ES-I3 (cell line): ENCODE results near the gene FLAD1.
A peak's percentile ranks its signal among the peaks of the same experiment; 100 is the strongest.

Source experiments
- H3K36me3 ChIP-seq: 2 replicates; pipeline ENCODE4 v1.6.1; 2013; ENCODE audit warnings: mild to moderate bottlenecking, low read length, control low read depth, moderate library complexity; ENCODE audit not compliant: insufficient read depth
- H3K4me1 ChIP-seq: 2 replicates; pipeline ENCODE4 v1.6.1; 2013; ENCODE audit warnings: mild to moderate bottlenecking, control low read depth, low read length; ENCODE audit not compliant: insufficient read depth
- H3K9ac ChIP-seq: 2 replicates; pipeline ENCODE4 v1.6.1; 2013; ENCODE audit warnings: low read depth, mild to moderate bottlenecking, low read length, moderate library complexity
- H3K9me3 ChIP-seq: 2 replicates; pipeline ENCODE4 v1.6.1; 2013; ENCODE audit warnings: mild to moderate bottlenecking, low read length, moderate library complexity; ENCODE audit not compliant: control insufficient read depth, insufficient read depth

The FLAD1 gene

GRCh38 chr1:154998201-154998780 is 15.1 kb downstream of the FLAD1 start:
- H3K4me1 ChIP-seq, result peaks cover 7% of the 10 kb centered on the region; the same call in 1 of the 2 replicates
- H3K36me3 ChIP-seq, result no peaks in the 10 kb centered on the region
- no peaks in the 10 kb centered on the region for H3K9me3 ChIP-seq
- no peak overlapping the region for H3K9ac ChIP-seq

DNA sequence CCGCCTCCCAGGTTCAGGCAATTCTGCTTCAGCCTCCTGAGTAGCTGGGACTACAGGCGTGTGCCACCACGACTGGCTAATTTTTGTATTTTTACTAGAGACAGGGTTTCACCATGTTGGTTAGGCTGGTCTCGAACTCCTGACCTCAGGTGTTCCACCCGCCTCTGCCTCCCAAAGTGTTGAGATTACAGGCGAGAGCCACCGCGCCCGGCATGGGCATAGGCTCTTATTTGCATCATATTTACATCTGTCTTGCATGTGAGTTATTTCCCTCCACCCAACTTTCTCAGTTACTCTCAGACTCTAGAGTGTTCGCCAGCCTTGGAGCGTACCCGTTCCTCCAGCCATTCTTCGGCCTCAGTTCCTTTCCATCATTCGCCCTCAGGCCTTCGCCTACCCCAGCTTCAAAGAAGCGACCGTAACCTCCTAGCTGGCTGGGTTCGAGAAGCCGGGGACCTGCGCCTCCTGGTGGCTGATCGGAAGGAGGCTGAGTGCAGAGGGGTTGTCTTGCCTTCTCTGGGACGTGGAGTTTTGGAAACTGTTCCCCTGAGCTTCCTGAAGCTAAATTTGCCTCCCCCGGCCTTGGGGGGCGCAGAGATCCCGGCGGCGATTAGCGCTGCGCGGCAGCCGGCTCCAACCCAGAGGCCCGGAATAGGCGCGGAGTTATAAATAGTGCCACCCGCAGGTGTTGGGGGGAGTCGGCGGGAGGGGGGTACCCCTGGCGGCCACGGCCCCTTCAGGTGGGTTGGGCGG is 15.8 kb downstream of the FLAD1 start:
- H3K9me3 ChIP-seq, result no peaks in the 10 kb centered on the region
- peak overlapping the region; percentile 48 for H3K9ac ChIP-seq
- H3K4me1 ChIP-seq, result no peaks in the 10 kb centered on the region; the same call in 1 of the 2 replicates
- H3K36me3 ChIP-seq, result no peaks in the 10 kb centered on the region

DNA sequence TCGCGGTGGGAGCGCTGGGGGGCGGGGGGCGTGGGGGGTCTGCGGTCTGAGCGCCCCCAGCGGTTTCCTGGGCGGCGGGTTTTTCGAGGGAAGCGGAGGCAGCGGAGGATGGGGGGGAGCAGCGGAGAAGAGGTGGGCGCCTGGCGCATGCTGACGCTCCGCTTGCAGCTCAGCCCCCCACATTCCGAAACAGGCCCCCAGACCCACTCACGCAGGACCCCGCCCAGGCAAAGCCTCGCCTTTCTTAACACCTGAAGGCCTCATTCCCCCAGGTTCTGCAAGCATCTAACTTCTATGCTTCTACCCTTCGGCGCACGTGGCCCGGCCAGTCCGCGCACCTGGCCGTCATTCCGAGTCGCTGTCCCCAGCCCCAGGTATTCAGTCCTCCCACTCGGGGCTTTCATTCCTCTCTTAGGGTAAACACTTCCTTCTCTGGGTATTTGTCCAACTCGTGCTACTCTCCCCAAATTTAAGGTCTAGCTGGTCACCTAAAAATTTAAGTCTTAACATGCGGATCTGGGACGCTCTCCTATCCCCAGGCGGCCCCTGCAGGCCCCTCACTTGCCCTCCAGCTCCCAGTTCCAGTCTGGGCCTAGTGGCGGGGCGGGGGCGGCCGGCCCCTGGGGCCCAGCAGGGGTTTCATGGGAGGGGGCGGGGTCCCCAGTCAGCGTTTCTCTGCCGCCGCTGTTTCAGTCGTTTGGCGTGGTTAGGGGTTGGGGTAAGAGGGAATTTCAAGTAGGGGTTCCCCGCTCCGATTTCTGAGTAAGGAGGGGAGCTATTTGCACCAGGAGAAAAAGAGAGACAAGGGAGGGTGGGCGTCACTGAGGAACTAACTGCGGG is 16.6 kb downstream of the FLAD1 start:
- H3K9me3 ChIP-seq, result no peaks in the 10 kb centered on the region
- peak overlapping the region; percentile 65 for H3K9ac ChIP-seq
- peaks cover 6% of the 10 kb centered on the region; the same call in 1 of the 2 replicates for H3K4me1 ChIP-seq
- H3K36me3 ChIP-seq, result no peaks in the 10 kb centered on the region

- peak overlapping the region; percentile 89 for H3K9ac ChIP-seq
- H3K9me3 ChIP-seq, result no peaks in the 10 kb centered on the region
- peaks cover 7% of the 10 kb centered on the region; the same call in 1 of the 2 replicates for H3K4me1 ChIP-seq
- H3K36me3 ChIP-seq, result no peaks in the 10 kb centered on the region
Observed at GRCh38 chr1:155000411-155000725, 17.2 kb downstream of the FLAD1 start.

- Histone ChIP-seq H3K36me3 (no peaks in the 10 kb centered on the region), H3K9ac (peak overlapping the region; percentile 89), H3K4me1 (peaks cover 7% of the 10 kb centered on the region; the same call in 1 of the 2 replicates), H3K9me3 (no peaks in the 10 kb centered on the region)
Observed at GRCh38 chr1:155000726-155001424, 17.7 kb downstream of the FLAD1 start.

DNA sequence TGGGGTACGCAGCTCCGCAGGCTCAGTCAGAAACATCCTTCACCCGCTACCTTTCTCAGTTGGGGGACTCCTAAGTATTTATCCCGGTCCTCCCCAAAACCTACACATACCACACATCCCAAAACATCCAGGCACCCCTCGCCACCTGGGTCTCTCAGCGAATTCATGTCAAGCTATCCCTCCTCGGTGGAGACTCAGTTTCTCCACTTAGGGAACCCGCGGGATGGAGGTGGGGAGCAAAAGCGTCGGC is 18.2 kb downstream of the FLAD1 start:
- H3K36me3 ChIP-seq, result no peaks in the 10 kb centered on the region
- H3K9me3 ChIP-seq, result no peaks in the 10 kb centered on the region
- H3K9ac ChIP-seq, result peak overlapping the region; percentile 89
- H3K4me1 ChIP-seq, result peaks cover 7% of the 10 kb centered on the region; the same call in 1 of the 2 replicates

- Histone ChIP-seq H3K9me3 (no peaks in the 10 kb centered on the region), H3K9ac (peak overlapping the region; percentile 89), H3K4me1 (peaks cover 7% of the 10 kb centered on the region; the same call in 1 of the 2 replicates), H3K36me3 (no peaks in the 10 kb centered on the region)
Observed at GRCh38 chr1:155001675-155002463, 18.7 kb downstream of the FLAD1 start.

GRCh38 chr1:155002464-155003226 is 19.5 kb downstream of the FLAD1 start, which contains the start of gene ZBTB7B:
TSS of gene ZBTB7B (plus strand) at chr1:155002802. CDS start at chr1:155014661, 11,859 bp downstream.
- H3K9ac ChIP-seq, result peak within 1 kb of the TSS; percentile 89
- H3K36me3 ChIP-seq, result no peaks in the 10 kb centered on the region
- H3K9me3 ChIP-seq, result no peaks in the 10 kb centered on the region
- peaks cover 7% of the 10 kb centered on the region; the same call in 1 of the 2 replicates for H3K4me1 ChIP-seq

GRCh38 chr1:155003227-155003765 is 20.2 kb downstream of the FLAD1 start:
- peak overlapping the region; percentile 85 for H3K9ac ChIP-seq
- H3K36me3 ChIP-seq, result no peaks in the 10 kb centered on the region
- H3K9me3 ChIP-seq, result no peaks in the 10 kb centered on the region
- peaks cover 10% of the 10 kb centered on the region; the same call in 1 of the 2 replicates for H3K4me1 ChIP-seq

DNA sequence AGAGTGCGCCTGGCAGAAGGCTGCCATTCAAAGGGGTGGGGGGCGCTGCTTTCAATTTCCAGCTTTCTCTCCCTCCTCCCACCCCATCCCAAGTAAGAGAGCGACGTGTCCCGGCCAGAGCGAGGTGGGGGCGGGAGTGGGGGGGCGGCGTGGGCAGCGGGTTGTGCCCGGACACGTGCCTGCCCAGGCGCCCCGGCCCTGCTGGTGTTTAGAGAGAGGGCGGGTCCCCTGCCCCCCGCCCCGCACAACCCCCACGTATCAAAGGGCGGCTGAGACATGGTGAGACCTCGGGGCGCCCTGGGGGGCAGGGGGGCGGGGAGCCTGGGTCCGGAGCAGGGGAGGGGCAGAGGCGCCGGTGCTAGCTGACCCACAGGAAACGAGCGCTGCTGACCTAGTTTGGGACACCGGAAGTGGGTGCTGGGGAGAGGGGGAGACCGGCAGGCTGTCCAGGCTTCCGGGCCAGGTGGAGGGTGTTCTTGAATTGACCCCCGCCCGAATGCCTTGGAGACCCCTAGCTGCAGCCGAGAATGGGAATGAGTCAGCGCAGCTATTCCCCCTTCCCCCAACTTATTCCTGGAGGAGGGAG is 20.7 kb downstream of the FLAD1 start:
- H3K4me1 ChIP-seq, result peaks cover 13% of the 10 kb centered on the region; the same call in 1 of the 2 replicates
- H3K9me3 ChIP-seq, result no peaks in the 10 kb centered on the region
- no peaks in the 10 kb centered on the region for H3K36me3 ChIP-seq
- H3K9ac ChIP-seq, result peak overlapping the region; percentile 85

DNA sequence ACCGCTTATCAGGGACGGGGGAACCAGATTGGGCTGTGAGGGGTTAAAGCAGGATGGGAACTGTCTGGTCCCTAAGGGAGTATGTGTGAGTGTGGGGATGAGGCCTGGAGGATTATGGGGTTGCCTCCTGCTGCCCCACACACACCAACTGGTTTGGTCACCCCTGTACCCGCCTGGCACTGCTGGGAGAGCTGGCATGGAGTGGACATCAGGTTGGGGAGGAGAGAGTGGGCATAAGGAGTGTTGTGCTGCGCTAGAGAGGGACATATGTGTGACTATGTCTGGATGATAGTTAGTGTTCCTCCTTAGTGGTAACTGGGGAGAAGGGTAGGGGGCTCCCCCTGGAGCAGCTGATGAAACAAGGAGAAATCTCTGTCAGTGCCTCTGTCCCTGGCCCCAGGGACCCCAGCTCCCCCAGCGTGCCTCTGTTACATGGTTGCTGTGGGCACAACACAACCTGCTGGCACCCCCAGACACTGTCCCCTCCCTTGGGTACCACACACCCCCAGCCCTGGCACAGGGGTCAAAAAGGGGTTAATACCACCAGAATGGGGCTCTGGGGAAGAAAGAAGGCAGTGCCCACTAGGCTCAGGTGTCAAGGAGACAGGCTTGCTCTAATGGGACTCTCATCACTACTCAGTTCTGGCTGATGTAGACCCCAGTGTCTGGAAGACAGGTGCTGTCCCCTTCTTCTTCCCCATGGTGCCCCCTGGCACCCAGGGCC is 21.4 kb downstream of the FLAD1 start:
- Histone ChIP-seq H3K36me3 (no peaks in the 10 kb centered on the region), H3K9me3 (no peaks in the 10 kb centered on the region), H3K4me1 (peaks cover 13% of the 10 kb centered on the region; the same call in 1 of the 2 replicates), H3K9ac (peak overlapping the region; percentile 85)
